ENCODE data around the gene IGHMBP2.

IGHMBP2 gene

DNA sequence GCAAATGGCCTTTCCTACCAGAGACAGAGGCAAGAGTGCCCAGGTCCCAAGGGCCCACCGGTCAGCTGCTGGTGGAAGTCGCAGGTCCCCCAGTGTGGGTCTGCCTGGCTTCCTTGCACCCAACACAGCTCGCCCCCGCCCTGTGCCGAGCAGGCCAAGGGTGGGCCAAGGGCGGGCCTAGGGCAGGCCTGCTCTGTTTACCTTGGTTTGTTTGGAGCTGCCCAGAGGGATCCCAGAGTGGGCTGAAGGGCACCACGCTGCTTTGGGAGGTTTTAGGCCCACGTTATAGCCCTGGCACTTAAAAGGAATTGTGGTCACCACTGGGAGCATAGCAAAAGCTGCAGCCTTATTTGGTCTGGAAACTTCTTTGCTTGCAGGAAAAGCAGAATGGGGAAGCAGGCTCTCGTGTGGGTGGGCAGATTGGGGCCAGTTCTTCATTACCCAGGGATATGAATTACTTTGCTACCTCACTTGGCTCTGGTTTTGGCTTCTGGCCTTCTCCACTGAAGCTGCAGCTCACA is 39.1 kb downstream of the IGHMBP2 start:
- Histone ChIP-seq H3K9me3 (ENCODE audit: control insufficient read depth, insufficient read depth, low read length) (no peaks in the 10 kb centered on the region), H3K4me1 (ENCODE audit: control insufficient read depth, low read length) (no peaks in the 10 kb centered on the region), H3K4me3 (ENCODE audit: low read length) (no peak overlapping the region), H3K27ac (ENCODE audit: low read depth, low read length) (no peak overlapping the region), H3K4me2 (ENCODE audit: low read length) (no peak overlapping the region), H3K27me3 (ENCODE audit: control insufficient read depth, low read length) (no peaks in the 10 kb centered on the region), H3K9me2 (replicated peaks; ENCODE audit: control insufficient read depth, low read length) (no peaks in the 10 kb centered on the region), H3F3A (ENCODE audit: control insufficient read depth, insufficient read depth) (no peaks in the 10 kb centered on the region), H3K36me3 (ENCODE audit: control insufficient read depth, low read length) (peaks cover 6% of the 10 kb centered on the region; the same call in 1 of the 2 replicates), H3K79me2 (ENCODE audit: control insufficient read depth, low read length) (no peaks in the 10 kb centered on the region), H4K20me1 (ENCODE audit: control insufficient read depth, insufficient read depth, low read depth, low read length) (no peaks in the 10 kb centered on the region)
- no peak for TF ChIP-seq EZH2phosphoT487 (IDR thresholded peaks at IDR 0.05; ENCODE audit: borderline replicate concordance, low read length)

DNA sequence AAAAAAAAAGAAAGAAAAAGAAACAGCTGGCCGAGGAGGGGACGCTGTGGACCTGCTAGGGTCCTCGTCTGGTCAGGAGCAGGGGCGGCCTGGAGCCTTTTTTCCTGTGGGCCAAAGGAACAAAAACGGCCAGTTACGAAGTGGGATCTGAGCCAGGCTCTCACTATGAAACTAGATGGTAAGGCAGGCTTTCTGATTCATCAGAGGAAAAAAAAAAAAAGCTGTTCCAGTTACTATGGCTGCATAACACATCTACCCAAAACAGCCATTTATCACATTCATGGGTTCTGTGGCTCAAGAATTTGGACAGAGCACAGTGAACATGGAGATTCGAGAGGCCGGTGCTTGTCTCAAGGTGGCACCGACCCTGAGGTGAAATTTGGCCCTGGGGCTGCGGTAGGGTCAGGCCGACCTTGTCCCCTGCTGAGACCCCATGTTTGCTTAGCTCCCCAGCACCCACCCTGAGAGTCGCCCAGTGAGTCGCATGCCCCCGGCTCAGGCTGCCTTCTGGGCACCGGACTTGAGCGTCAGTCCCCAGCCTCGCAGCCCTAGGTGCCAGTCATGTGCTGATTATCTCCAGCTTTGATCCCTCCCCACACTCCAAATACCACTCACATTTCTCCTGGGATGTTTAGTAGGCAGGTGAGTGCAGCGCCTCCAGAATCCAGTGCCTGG is 42.9 kb downstream of the IGHMBP2 start:
- Histone ChIP-seq H3K4me2 (ENCODE audit: low read length) (no peak overlapping the region), H3K79me2 (ENCODE audit: control insufficient read depth, low read length) (no peaks in the 10 kb centered on the region), H3K36me3 (ENCODE audit: control insufficient read depth, low read length) (no peaks in the 10 kb centered on the region), H3K27ac (ENCODE audit: low read depth, low read length) (no peak overlapping the region), H3K9me3 (ENCODE audit: control insufficient read depth, insufficient read depth, low read length) (no peaks in the 10 kb centered on the region), H3K4me3 (ENCODE audit: low read length) (no peak overlapping the region), H3K4me1 (ENCODE audit: control insufficient read depth, low read length) (no peaks in the 10 kb centered on the region), H3F3A (ENCODE audit: control insufficient read depth, insufficient read depth) (no peaks in the 10 kb centered on the region), H3K9me2 (replicated peaks; ENCODE audit: control insufficient read depth, low read length) (no peaks in the 10 kb centered on the region), H4K20me1 (ENCODE audit: control insufficient read depth, insufficient read depth, low read depth, low read length) (no peaks in the 10 kb centered on the region), H3K27me3 (ENCODE audit: control insufficient read depth, low read length) (no peaks in the 10 kb centered on the region)
- no peak for TF ChIP-seq EZH2phosphoT487 (IDR thresholded peaks at IDR 0.05; ENCODE audit: borderline replicate concordance, low read length)
- TF ChIP-seq, protein P1, sequence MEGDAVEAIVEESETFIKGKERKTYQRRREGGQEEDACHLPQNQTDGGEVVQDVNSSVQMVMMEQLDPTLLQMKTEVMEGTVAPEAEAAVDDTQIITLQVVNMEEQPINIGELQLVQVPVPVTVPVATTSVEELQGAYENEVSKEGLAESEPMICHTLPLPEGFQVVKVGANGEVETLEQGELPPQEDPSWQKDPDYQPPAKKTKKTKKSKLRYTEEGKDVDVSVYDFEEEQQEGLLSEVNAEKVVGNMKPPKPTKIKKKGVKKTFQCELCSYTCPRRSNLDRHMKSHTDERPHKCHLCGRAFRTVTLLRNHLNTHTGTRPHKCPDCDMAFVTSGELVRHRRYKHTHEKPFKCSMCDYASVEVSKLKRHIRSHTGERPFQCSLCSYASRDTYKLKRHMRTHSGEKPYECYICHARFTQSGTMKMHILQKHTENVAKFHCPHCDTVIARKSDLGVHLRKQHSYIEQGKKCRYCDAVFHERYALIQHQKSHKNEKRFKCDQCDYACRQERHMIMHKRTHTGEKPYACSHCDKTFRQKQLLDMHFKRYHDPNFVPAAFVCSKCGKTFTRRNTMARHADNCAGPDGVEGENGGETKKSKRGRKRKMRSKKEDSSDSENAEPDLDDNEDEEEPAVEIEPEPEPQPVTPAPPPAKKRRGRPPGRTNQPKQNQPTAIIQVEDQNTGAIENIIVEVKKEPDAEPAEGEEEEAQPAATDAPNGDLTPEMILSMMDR (IDR thresholded peaks at IDR 0.05; ENCODE audit: low read depth, low read length, poor library complexity, severe bottlenecking), result no peak

DNA sequence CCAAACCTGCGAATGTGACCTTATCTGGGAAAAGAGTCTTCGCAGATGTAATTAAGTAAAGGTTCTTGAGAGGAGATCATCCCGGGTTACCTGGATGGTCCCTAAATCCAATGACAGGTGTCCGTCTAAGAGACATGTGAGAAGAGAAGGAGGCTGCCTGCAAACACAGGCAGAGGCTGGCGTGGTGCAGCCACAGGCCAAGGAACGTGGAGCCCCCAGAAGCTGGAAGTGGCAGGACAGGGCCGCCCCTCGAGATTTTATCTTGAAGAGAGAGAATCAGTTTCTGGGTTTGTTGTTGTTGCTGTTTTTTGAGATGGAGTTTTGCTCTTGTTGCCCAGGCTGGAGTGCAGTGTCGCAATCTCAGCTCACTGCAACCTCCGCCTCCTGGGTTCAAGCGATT is 43.5 kb downstream of the IGHMBP2 start:
- no peaks in the 10 kb centered on the region for H3K9me2 ChIP-seq (replicated peaks; ENCODE audit: control insufficient read depth, low read length)
- no peak overlapping the region for H3K27ac ChIP-seq (ENCODE audit: low read depth, low read length)
- no peaks in the 10 kb centered on the region for H4K20me1 ChIP-seq (ENCODE audit: control insufficient read depth, insufficient read depth, low read depth, low read length)
- no peak overlapping the region for H3K4me2 ChIP-seq (ENCODE audit: low read length)
- no peaks in the 10 kb centered on the region for H3K27me3 ChIP-seq (ENCODE audit: control insufficient read depth, low read length)
- H3F3A ChIP-seq (ENCODE audit: control insufficient read depth, insufficient read depth), result no peaks in the 10 kb centered on the region
- H3K79me2 ChIP-seq (ENCODE audit: control insufficient read depth, low read length), result no peaks in the 10 kb centered on the region
- H3K4me3 ChIP-seq (ENCODE audit: low read length), result no peak overlapping the region
- no peaks in the 10 kb centered on the region for H3K36me3 ChIP-seq (ENCODE audit: control insufficient read depth, low read length)
- no peaks in the 10 kb centered on the region for H3K9me3 ChIP-seq (ENCODE audit: control insufficient read depth, insufficient read depth, low read length)
- TF ChIP-seq, protein P1 (IDR thresholded peaks at IDR 0.05; ENCODE audit: low read depth, low read length, poor library complexity, severe bottlenecking), result no peak
- TF ChIP-seq EZH2phosphoT487 (IDR thresholded peaks at IDR 0.05; ENCODE audit: borderline replicate concordance, low read length), result no peak
- H3K4me1 ChIP-seq (ENCODE audit: control insufficient read depth, low read length), result no peaks in the 10 kb centered on the region

DNA sequence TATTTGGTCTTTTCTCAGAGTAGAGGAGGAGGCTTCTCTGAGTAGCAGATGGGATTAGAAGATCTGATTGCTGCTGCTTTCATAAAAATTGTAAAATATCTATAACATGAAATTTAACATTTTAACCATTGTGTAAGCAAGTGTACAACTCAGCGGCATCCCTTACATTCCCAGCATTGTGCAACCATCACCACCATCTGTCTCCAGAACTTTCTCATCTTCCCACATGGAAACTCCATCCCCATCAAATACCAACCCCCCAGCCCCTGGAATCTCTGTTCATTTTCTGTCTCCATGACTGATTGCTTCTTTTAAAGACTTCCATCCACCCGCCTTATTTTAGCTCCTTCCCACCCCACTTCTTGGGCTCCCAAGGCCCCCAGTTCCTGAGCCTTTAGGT is 44.8 kb downstream of the IGHMBP2 start:
- H3K27ac ChIP-seq (ENCODE audit: low read depth, low read length), result no peak overlapping the region
- H3K9me2 ChIP-seq (replicated peaks; ENCODE audit: control insufficient read depth, low read length), result no peaks in the 10 kb centered on the region
- H3K4me3 ChIP-seq (ENCODE audit: low read length), result no peak overlapping the region
- H3K27me3 ChIP-seq (ENCODE audit: control insufficient read depth, low read length), result no peaks in the 10 kb centered on the region
- H3K79me2 ChIP-seq (ENCODE audit: control insufficient read depth, low read length), result no peaks in the 10 kb centered on the region
- no peaks in the 10 kb centered on the region for H3K4me1 ChIP-seq (ENCODE audit: control insufficient read depth, low read length)
- no peak for TF ChIP-seq EZH2phosphoT487 (IDR thresholded peaks at IDR 0.05; ENCODE audit: borderline replicate concordance, low read length)
- TF ChIP-seq, protein P1 (IDR thresholded peaks at IDR 0.05; ENCODE audit: low read depth, low read length, poor library complexity, severe bottlenecking), result no peak
- H3K4me2 ChIP-seq (ENCODE audit: low read length), result no peak overlapping the region
- no peaks in the 10 kb centered on the region for H3F3A ChIP-seq (ENCODE audit: control insufficient read depth, insufficient read depth)
- no peaks in the 10 kb centered on the region for H3K36me3 ChIP-seq (ENCODE audit: control insufficient read depth, low read length)
- H3K9me3 ChIP-seq (ENCODE audit: control insufficient read depth, insufficient read depth, low read length), result no peaks in the 10 kb centered on the region
- no peaks in the 10 kb centered on the region for H4K20me1 ChIP-seq (ENCODE audit: control insufficient read depth, insufficient read depth, low read depth, low read length)
